Breast epithelium (tissue), 3 donors: Measurements from ENCODE around the gene TIPIN.
A peak's percentile ranks its signal among the peaks of the same experiment; 100 is the strongest.

ENCODE experiments used
- POLR2A ChIP-seq: fragments of 450-650 bp; IDR thresholded peaks from one replicate; pipeline ENCODE4 v1.6.1; 2016; ENCODE audit warnings: antibody characterized with exemption, mild to moderate bottlenecking, moderate library complexity
- TF ChIP-seq, protein P1 (sequence below), 3 donors: fragments of 450-650 bp; IDR thresholded peaks; one replicate each; pipeline ENCODE4 v1.5.1; 2016 to 2017; ENCODE audit warnings: antibody characterized with exemption in 3 of 3, mild to moderate bottlenecking in 3 of 3, moderate library complexity in 3 of 3

DNA sequence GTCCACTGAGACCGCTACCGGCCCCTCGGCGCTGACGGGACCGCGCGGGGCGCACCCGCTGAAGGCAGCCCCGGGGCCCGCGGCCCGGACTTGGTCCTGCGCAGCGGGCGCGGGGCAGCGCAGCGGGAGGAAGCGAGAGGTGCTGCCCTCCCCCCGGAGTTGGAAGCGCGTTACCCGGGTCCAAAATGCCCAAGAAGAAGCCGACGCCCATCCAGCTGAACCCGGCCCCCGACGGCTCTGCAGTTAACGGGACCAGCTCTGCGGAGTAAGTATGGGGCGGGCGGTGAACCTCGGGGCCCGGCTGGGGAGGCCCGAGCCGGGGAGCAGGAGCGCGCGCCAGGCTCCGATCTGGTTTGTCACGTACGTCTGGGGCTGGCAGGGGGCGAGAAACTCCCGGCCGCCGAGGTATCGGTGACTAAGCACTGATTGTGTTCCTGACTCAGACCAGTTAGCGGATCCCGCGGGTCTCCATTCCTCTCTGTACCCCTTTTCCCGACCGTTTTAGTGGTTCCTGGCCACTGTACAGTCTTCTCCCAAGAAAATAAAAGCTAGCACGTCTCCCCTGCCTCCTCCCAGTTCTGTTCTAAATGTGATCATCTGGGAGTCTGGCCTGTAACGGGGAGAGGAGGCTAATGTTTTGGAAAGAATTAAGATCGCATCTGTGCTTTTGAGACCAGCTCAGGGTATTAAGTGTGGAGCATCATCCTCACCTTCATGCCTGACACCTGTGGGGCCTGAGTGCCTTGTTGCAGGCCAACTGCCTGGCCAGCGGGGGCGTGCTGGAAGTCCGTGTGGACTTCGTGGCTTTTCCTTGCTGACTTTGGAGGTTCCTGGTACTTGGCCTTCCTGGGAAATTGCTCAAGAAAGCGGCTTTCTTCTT is 30.9 kb upstream of the TIPIN start:
- TF ChIP-seq, protein P1, sequence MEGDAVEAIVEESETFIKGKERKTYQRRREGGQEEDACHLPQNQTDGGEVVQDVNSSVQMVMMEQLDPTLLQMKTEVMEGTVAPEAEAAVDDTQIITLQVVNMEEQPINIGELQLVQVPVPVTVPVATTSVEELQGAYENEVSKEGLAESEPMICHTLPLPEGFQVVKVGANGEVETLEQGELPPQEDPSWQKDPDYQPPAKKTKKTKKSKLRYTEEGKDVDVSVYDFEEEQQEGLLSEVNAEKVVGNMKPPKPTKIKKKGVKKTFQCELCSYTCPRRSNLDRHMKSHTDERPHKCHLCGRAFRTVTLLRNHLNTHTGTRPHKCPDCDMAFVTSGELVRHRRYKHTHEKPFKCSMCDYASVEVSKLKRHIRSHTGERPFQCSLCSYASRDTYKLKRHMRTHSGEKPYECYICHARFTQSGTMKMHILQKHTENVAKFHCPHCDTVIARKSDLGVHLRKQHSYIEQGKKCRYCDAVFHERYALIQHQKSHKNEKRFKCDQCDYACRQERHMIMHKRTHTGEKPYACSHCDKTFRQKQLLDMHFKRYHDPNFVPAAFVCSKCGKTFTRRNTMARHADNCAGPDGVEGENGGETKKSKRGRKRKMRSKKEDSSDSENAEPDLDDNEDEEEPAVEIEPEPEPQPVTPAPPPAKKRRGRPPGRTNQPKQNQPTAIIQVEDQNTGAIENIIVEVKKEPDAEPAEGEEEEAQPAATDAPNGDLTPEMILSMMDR (IDR thresholded peaks at IDR 0.05): peak in 1 of 3 donors; percentile 15
- TF ChIP-seq POLR2A: no peak
